ENCODE measurements around the gene SERINC3.

The SERINC3 gene

GRCh38 chr20:44532981-44533331 is 11.1 kb upstream of the SERINC3 start:
- no peak for DNase-seq (ENCODE audit: low read depth, low spot score)

- no peak for DNase-seq (ENCODE audit: low read depth, low spot score)
Measured at GRCh38 chr20:44532259-44532980, 10.6 kb upstream of the SERINC3 start.

- DNase-seq (ENCODE audit: low read depth, low spot score), result no peak
Measured at GRCh38 chr20:44528309-44528708, 6.4 kb upstream of the SERINC3 start.

GRCh38 chr20:44527716-44528199 is 5.9 kb upstream of the SERINC3 start:
- no peak for DNase-seq (ENCODE audit: low read depth, low spot score)

- DNase-seq (ENCODE audit: low read depth, low spot score), result no peak
Measured at GRCh38 chr20:44526129-44526528, 4.3 kb upstream of the SERINC3 start.

- no peak for DNase-seq (ENCODE audit: low read depth, low spot score)
Measured at GRCh38 chr20:44523746-44524145, 1.9 kb upstream of the SERINC3 start.

- DNase-seq (ENCODE audit: low read depth, low spot score), result no peak
Measured at GRCh38 chr20:44522841-44523240, 971 bp upstream of the SERINC3 start.

GRCh38 chr20:44520881-44521280 is 989 bp downstream of the SERINC3 start:
- no peak for DNase-seq (ENCODE audit: low read depth, low spot score)

GRCh38 chr20:44518248-44518647 is 3.6 kb downstream of the SERINC3 start:
- no peak for DNase-seq (ENCODE audit: low read depth, low spot score)

- no peak for DNase-seq (ENCODE audit: low read depth, low spot score)
Measured at GRCh38 chr20:44517454-44517853, 4.4 kb downstream of the SERINC3 start.

GRCh38 chr20:44516491-44516890 is 5.4 kb downstream of the SERINC3 start:
- no peak for DNase-seq (ENCODE audit: low read depth, low spot score)

GRCh38 chr20:44513871-44514270 is 8.0 kb downstream of the SERINC3 start:
- DNase-seq (ENCODE audit: low read depth, low spot score), result no peak

- DNase-seq (ENCODE audit: low read depth, low spot score), result no peak
Measured at GRCh38 chr20:44509762-44510161, 12.1 kb downstream of the SERINC3 start.

GRCh38 chr20:44504402-44505307 is 17.2 kb downstream of the SERINC3 start:
- no peak for DNase-seq (ENCODE audit: low read depth, low spot score)

GRCh38 chr20:44502968-44503367 is 18.9 kb downstream of the SERINC3 start:
- DNase-seq (ENCODE audit: low read depth, low spot score), result no peak

- no peak for DNase-seq (ENCODE audit: low read depth, low spot score)
Measured at GRCh38 chr20:44501448-44501847, 20.4 kb downstream of the SERINC3 start.

- DNase-seq (ENCODE audit: low read depth, low spot score), result no peak
Measured at GRCh38 chr20:44500221-44500620, 21.6 kb downstream of the SERINC3 start.

GRCh38 chr20:44497761-44498160 is 24.1 kb downstream of the SERINC3 start:
- no peak for DNase-seq (ENCODE audit: low read depth, low spot score)

- no peak for DNase-seq (ENCODE audit: low read depth, low spot score)
Measured at GRCh38 chr20:44496976-44497375, 24.9 kb downstream of the SERINC3 start.

- DNase-seq (ENCODE audit: low read depth, low spot score), result peak; percentile 71
Measured at GRCh38 chr20:44495802-44496481, 25.9 kb downstream of the SERINC3 start.

- DNase-seq (ENCODE audit: low read depth, low spot score), result no peak
Measured at GRCh38 chr20:44495257-44495656, 26.6 kb downstream of the SERINC3 start.

- DNase-seq (ENCODE audit: low read depth, low spot score), result no peak
Measured at GRCh38 chr20:44494681-44495080, 27.2 kb downstream of the SERINC3 start.

Measured in brain pericyte (primary cell).